ENCODE results near the gene MUS81. TPM values are rescaled to one million over a fixed set of nuclear protein-coding genes. Genes with fewer than 3 reads are reported as not detected.

MUS81 gene
- total and polyA plus RNA-seq, 12 donors, result 20.3 to 111 (median 31.7) TPM

DNA sequence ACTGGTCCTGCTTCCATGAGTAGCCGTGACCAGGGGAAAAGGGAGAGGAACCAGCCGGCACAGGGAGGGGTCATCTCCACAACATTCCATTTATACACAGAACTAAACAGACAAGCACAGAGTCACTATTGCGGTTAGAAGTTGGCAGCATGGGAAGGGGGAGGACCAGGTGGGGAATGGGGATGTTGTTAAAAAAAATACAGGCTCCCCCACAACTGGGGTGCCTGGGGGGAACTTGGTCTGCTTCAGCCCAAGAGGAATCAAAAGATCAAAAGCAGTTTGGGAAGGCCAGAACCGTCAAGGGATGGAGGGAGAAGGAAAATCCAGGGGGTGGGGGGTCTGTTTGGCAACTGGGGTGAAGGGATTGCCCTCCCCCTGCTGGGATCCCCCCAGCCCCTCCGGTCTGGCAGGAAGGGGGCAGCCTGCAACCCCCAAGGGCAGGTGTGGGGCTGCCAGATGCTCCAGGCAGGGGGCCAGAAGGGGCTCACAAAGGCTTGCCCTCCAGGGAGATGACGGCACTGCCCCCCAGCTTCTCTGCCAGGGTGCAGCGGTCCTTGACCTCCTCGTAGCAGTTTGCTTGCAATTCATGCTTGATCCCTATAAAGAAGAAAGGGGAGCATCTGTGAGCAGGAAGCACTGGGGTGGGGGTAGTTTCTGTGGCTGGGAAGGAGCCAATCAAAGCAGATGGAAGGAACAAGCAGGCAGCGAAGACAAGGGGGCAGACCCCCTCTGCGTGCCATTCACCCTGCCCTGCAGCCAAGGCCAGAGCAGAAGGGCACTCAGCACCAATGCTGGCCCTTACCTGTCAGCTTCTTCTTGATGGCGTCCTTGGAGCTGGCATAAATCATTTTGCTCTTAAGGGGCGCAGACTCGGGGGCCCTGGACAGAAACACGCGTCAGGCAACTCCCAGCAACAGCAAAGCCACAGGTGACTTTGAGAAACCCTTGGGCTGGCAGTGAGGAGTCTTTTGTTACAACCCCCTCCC, 5.1 kb upstream of the MUS81 start:
- Histone ChIP-seq H3K9me3 (peaks cover 0 to 10% (median 3%) of the 10 kb centered on the region in 11 donors), H3K36me3 (peaks cover 9 to 64% (median 35%) of the 10 kb centered on the region in 9 donors), H3K27ac (no peak overlapping the region), H3K4me1 (peaks cover 10 to 43% (median 31%) of the 10 kb centered on the region in 9 donors), H3K4me3 (peak overlapping the region in 1 of 10 donors; percentile 77), H3K27me3 (no peaks in the 10 kb centered on the region)
- WGBS, 2 donors, result 74 to 83% methylated on average over 15 of the region's 15 CpGs
- TF ChIP-seq, protein P1, sequence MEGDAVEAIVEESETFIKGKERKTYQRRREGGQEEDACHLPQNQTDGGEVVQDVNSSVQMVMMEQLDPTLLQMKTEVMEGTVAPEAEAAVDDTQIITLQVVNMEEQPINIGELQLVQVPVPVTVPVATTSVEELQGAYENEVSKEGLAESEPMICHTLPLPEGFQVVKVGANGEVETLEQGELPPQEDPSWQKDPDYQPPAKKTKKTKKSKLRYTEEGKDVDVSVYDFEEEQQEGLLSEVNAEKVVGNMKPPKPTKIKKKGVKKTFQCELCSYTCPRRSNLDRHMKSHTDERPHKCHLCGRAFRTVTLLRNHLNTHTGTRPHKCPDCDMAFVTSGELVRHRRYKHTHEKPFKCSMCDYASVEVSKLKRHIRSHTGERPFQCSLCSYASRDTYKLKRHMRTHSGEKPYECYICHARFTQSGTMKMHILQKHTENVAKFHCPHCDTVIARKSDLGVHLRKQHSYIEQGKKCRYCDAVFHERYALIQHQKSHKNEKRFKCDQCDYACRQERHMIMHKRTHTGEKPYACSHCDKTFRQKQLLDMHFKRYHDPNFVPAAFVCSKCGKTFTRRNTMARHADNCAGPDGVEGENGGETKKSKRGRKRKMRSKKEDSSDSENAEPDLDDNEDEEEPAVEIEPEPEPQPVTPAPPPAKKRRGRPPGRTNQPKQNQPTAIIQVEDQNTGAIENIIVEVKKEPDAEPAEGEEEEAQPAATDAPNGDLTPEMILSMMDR (IDR thresholded peaks at IDR 0.05), result no peak
- intact Hi-C loops (cut with DNase I), result no loop called here
- ATAC-seq (no peak), DNase-seq (no peak)

DNA sequence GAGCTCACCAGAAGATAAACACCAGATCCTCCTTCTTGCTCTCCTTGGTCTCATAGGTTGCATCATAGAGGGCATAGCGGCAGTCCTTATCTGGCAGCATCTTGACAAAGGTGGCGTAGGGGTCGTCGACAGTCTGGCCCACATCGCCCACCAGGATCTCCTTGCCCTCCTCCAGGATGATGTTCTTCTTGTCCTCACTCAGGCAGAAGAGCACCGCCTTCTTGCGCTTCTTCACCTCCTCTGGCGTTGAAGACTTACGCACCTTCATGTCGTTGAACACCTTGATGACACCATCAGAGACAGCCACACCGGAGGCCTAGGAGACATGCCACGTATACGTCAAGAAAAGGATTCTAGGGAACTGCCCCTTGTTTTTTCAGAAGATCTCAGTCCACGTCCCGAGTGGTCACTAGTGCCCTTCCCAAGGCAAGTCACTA, 4.3 kb upstream of the MUS81 start:
- intact Hi-C loops (cut with DNase I), result no loop called here
- Histone ChIP-seq H3K27me3 (no peaks in the 10 kb centered on the region), H3K9me3 (peaks cover 0 to 10% (median 3%) of the 10 kb centered on the region in 11 donors), H3K4me1 (peaks cover 12 to 45% (median 33%) of the 10 kb centered on the region in 9 donors), H3K27ac (peak overlapping the region in 4 of 10 donors; percentile 97 to 99 (median 98)), H3K36me3 (peaks cover 9 to 56% (median 34%) of the 10 kb centered on the region in 9 donors), H3K4me3 (peak overlapping the region in 9 of 10 donors; percentile 74 to 100 (median 99))
- no peak for ATAC-seq
- TF ChIP-seq, protein P1 (IDR thresholded peaks at IDR 0.05), result no peak
- no peak for DNase-seq
- WGBS, 2 donors, result 83 to 84% methylated on average over 15 of the region's 15 CpGs

DNA sequence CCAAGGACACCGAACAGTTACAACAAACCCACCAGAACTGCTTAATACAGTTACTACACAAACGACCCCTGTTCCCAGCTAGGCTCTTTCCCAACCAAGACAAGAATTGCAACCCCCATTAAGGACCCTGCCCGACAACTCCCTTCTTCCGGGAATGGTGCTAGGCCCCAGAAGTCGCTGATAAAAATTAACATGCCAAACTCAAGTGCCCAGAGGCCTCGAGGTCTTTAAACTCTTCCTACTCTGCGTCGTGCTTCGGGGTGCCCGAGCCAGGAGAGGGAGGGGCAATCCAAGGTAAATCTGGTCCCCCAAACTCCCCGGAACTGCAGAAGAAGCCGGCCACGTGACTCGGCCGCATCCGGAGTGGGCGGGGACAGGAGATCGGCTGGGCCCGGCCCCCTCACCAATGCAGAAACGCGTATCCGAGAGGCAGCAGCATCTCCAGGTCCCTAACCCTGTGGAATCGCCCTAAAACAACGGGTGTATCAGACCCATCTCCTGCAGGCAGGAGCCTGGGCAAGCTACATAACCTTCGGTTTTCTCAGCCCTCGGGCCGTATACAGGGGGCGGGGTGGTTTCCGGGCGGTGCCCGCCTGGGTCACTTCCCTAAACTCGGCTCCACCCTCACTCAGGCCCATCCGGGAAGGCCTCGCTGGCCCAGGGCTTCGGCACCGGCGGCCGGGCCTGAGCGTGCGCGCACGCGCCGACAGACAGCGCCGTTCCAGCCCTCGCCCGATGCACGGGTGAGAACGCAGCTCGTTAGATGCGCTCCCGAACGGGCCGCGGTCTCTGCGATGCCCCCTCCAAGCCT, 3.3 kb upstream of the MUS81 start:
- Histone ChIP-seq H3K9me3 (peaks cover 0 to 1% (median 0%) of the 10 kb centered on the region in 11 donors), H3K36me3 (peaks cover 9 to 53% (median 31%) of the 10 kb centered on the region in 9 donors), H3K27me3 (no peaks in the 10 kb centered on the region), H3K4me3 (peak overlapping the region; percentile 74 to 100 (median 99)), H3K27ac (peak overlapping the region; percentile 90 to 100 (median 98)), H3K4me1 (peaks cover 12 to 55% (median 43%) of the 10 kb centered on the region in 9 donors)
- 1% methylated on average over 57 of the region's 57 CpGs for WGBS, 2 donors
- DNase-seq (peak; percentile 82 to 87), ATAC-seq (peak; percentile 24 to 46 (median 32))
- TF ChIP-seq, protein P1 (IDR thresholded peaks at IDR 0.05), result no peak
- intact Hi-C loops (cut with DNase I), result no loop called here

DNA sequence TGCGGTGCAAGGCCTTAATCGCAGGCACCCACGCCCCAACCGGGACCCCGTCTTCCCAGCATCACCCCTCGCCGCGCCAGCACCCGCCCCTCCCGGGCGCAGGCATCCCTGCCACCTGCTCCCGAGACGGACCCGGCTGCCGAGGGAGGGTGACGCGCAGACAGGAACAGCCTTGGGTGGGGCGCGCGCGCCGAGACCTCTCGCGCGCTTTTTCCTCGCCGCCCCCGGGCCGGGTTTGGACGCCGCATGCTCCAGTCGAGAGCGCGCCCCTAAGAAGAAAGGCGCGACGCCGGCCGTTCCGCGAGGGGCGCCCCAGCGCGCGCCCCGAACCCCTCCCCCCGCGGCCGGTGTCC, 2.8 kb upstream of the MUS81 start:
- Histone ChIP-seq H3K27me3 (no peaks in the 10 kb centered on the region), H3K4me3 (peak overlapping the region; percentile 74 to 100 (median 99)), H3K9me3 (no peaks in the 10 kb centered on the region), H3K36me3 (peaks cover 9 to 53% (median 37%) of the 10 kb centered on the region in 9 donors), H3K27ac (peak overlapping the region; percentile 90 to 100 (median 98)), H3K4me1 (peaks cover 12 to 60% (median 48%) of the 10 kb centered on the region in 9 donors)
- WGBS, 2 donors, result 0 to 1% methylated on average over 47 to 48 of the region's 49 CpGs
- DNase-seq, result peak; percentile 45 to 63
- intact Hi-C loops (cut with DNase I), result no loop called here
- TF ChIP-seq, protein P1 (IDR thresholded peaks at IDR 0.05), result no peak
- ATAC-seq, result no peak
